Skeletal muscle tissue (tissue), 4 donors: Measurements from ENCODE around the gene FGF23. TPM values are rescaled to one million over a fixed set of nuclear protein-coding genes. Genes with fewer than 3 reads are reported as not detected.

Source experiments
- H3K27ac ChIP-seq: one replicate; pipeline ENCODE4 v1.7.0; 2013; ENCODE audit warnings: mild to moderate bottlenecking, low read depth, low read length, inconsistent platforms
- H3K27me3 ChIP-seq, 3 donors: one replicate each; pipeline ENCODE4 v1.7.0; 2013; ENCODE audit warnings: low read length in 3 of 3; ENCODE audit not compliant: control insufficient read depth in 3 of 3, insufficient read depth in 3 of 3
- H3K36me3 ChIP-seq, 3 donors: one replicate each; pipeline ENCODE4 v1.7.0; 2013; ENCODE audit warnings: low read length in 3 of 3; ENCODE audit not compliant: control insufficient read depth in 3 of 3, insufficient read depth in 3 of 3
- H3K4me1 ChIP-seq, 3 donors: one replicate each; pipeline ENCODE4 v1.7.0; 2013; ENCODE audit warnings: low read length in 3 of 3, mild to moderate bottlenecking in 3 of 3; ENCODE audit not compliant: control insufficient read depth in 3 of 3, insufficient read depth in 3 of 3
- H3K4me3 ChIP-seq, 3 donors: one replicate each; pipeline ENCODE4 v1.7.0; 2013; ENCODE audit warnings: low read length in 3 of 3
- H3K9ac ChIP-seq, 3 donors: one replicate each; pipeline ENCODE4 v1.7.0; 2013; ENCODE audit warnings: low read length in 3 of 3, mild to moderate bottlenecking in 3 of 3, moderate library complexity in 2 of 3, low read depth in 1 of 3
- H3K9me3 ChIP-seq, 3 donors: one replicate each; pipeline ENCODE4 v1.7.0; 2013; ENCODE audit warnings: low read length in 3 of 3; ENCODE audit not compliant: control insufficient read depth in 3 of 3
- total RNA-seq: library from RNA; depleted of rRNA; stranded (reverse); fragments of >200 nt; gene quantifications from one replicate; pipeline ENCODE4 v1.2.3, GENCODE V29; 2014
- donor health status: Osteomylitis.

The FGF23 gene
- under 0.01 TPM for total RNA-seq

GRCh38 chr12:4379405-4379804 is at the start of gene FGF23:
Gene FGF23 (minus strand): TSS chr12:4379712. CDS start chr12:4379582, 130 bp downstream.
- Histone ChIP-seq H3K27me3 (peaks cover 0 to 10% (median 6%) of the 10 kb centered on the region in 3 donors), H3K36me3 (no peaks in the 10 kb centered on the region), H3K27ac (no peak within 1 kb of the TSS), H3K4me1 (peaks cover 0 to 4% (median 0%) of the 10 kb centered on the region in 3 donors), H3K9me3 (no peaks in the 10 kb centered on the region), H3K4me3 (no peak within 1 kb of the TSS), H3K9ac (no peak within 1 kb of the TSS)

- Histone ChIP-seq H3K9ac (no peak overlapping the region), H3K36me3 (no peaks in the 10 kb centered on the region), H3K4me1 (no peaks in the 10 kb centered on the region), H3K9me3 (no peaks in the 10 kb centered on the region), H3K27ac (no peak overlapping the region), H3K4me3 (no peak overlapping the region), H3K27me3 (no peaks in the 10 kb centered on the region)
Measured at GRCh38 chr12:4424422-4424821, 44.9 kb upstream of the FGF23 start.

- H3K36me3 ChIP-seq: no peaks in the 10 kb centered on the region
- peaks cover 0 to 2% (median 0%) of the 10 kb centered on the region in 3 donors for H3K27me3 ChIP-seq
- H3K4me1 ChIP-seq: no peaks in the 10 kb centered on the region
- no peak overlapping the region for H3K9ac ChIP-seq
- no peak overlapping the region for H3K27ac ChIP-seq
- H3K4me3 ChIP-seq: no peak overlapping the region
- H3K9me3 ChIP-seq: no peaks in the 10 kb centered on the region
Measured at GRCh38 chr12:4423528-4424195, 44.1 kb upstream of the FGF23 start.

- H3K36me3 ChIP-seq: no peaks in the 10 kb centered on the region
- peaks cover under 1 to 4% (median 1%) of the 10 kb centered on the region in 3 donors for H3K27me3 ChIP-seq
- H3K4me1 ChIP-seq: no peaks in the 10 kb centered on the region
- no peak overlapping the region for H3K27ac ChIP-seq
- no peak overlapping the region for H3K9ac ChIP-seq
- no peak overlapping the region for H3K4me3 ChIP-seq
- no peaks in the 10 kb centered on the region for H3K9me3 ChIP-seq
Measured at GRCh38 chr12:4422985-4423384, 43.5 kb upstream of the FGF23 start.

- Histone ChIP-seq H3K4me3 (no peak overlapping the region), H3K9me3 (no peaks in the 10 kb centered on the region), H3K9ac (no peak overlapping the region), H3K36me3 (no peaks in the 10 kb centered on the region), H3K27me3 (peaks cover 6 to 15% (median 12%) of the 10 kb centered on the region in 3 donors), H3K27ac (no peak overlapping the region), H3K4me1 (no peaks in the 10 kb centered on the region)
Measured at GRCh38 chr12:4421590-4422031, 42.1 kb upstream of the FGF23 start.

- H3K9me3 ChIP-seq: no peaks in the 10 kb centered on the region
- H3K9ac ChIP-seq: no peak overlapping the region
- no peaks in the 10 kb centered on the region for H3K4me1 ChIP-seq
- H3K27me3 ChIP-seq: peaks cover 6 to 21% (median 13%) of the 10 kb centered on the region in 3 donors
- no peak overlapping the region for H3K27ac ChIP-seq
- no peak overlapping the region for H3K4me3 ChIP-seq
- no peaks in the 10 kb centered on the region for H3K36me3 ChIP-seq
Measured at GRCh38 chr12:4420138-4420670, 40.7 kb upstream of the FGF23 start.

GRCh38 chr12:4418913-4419312 is 39.4 kb upstream of the FGF23 start:
- no peak overlapping the region for H3K27ac ChIP-seq
- peaks cover 6 to 29% (median 20%) of the 10 kb centered on the region in 3 donors for H3K27me3 ChIP-seq
- no peak overlapping the region for H3K9ac ChIP-seq
- no peaks in the 10 kb centered on the region for H3K36me3 ChIP-seq
- no peaks in the 10 kb centered on the region for H3K9me3 ChIP-seq
- H3K4me1 ChIP-seq: peaks cover 2 to 4% (median 3%) of the 10 kb centered on the region in 3 donors
- H3K4me3 ChIP-seq: no peak overlapping the region

- Histone ChIP-seq H3K9ac (no peak overlapping the region), H3K4me1 (peaks cover 2 to 4% (median 3%) of the 10 kb centered on the region in 3 donors), H3K27me3 (peaks cover 6 to 30% (median 21%) of the 10 kb centered on the region in 3 donors), H3K9me3 (no peaks in the 10 kb centered on the region), H3K36me3 (no peaks in the 10 kb centered on the region), H3K27ac (no peak overlapping the region), H3K4me3 (no peak overlapping the region)
Measured at GRCh38 chr12:4417936-4418335, 38.4 kb upstream of the FGF23 start.

GRCh38 chr12:4417455-4417854 is 37.9 kb upstream of the FGF23 start:
- peaks cover 2 to 4% (median 3%) of the 10 kb centered on the region in 3 donors for H3K4me1 ChIP-seq
- H3K36me3 ChIP-seq: no peaks in the 10 kb centered on the region
- no peak overlapping the region for H3K4me3 ChIP-seq
- H3K27ac ChIP-seq: no peak overlapping the region
- peaks cover 6 to 30% (median 21%) of the 10 kb centered on the region in 3 donors for H3K27me3 ChIP-seq
- H3K9me3 ChIP-seq: no peaks in the 10 kb centered on the region
- H3K9ac ChIP-seq: no peak overlapping the region

GRCh38 chr12:4416276-4416675 is 36.8 kb upstream of the FGF23 start:
- Histone ChIP-seq H3K27ac (no peak overlapping the region), H3K36me3 (no peaks in the 10 kb centered on the region), H3K9ac (no peak overlapping the region), H3K27me3 (peaks cover 6 to 30% (median 21%) of the 10 kb centered on the region in 3 donors), H3K9me3 (no peaks in the 10 kb centered on the region), H3K4me3 (no peak overlapping the region), H3K4me1 (peaks cover 2 to 4% (median 3%) of the 10 kb centered on the region in 3 donors)
